Naive thymus-derived CD8-positive, alpha-beta T cell (primary cell): ENCODE measurements around the gene A1CF. TPM values are rescaled to one million over a fixed set of nuclear protein-coding genes. Genes with fewer than 3 reads are reported as not detected.

ENCODE experiments used
- ATAC-seq, 2 donors: fragments of 150-1000 bp; cut with Tn5 transposase in 1 of 2; sonication (Bioruptor Pico), chemical (Tn5 transposase) in 1 of 2; 1 replicate in 1 of 2; 2 replicates in 1 of 2; pipeline ENCODE4 v1.10.0; 2021; ENCODE audit warnings: mild to moderate bottlenecking in 2 of 2, moderate library complexity in 2 of 2
- POLR2A ChIA-PET: fragments of 350-600 bp; sonication (Branson Sonifier 250); formaldehyde crosslinking; loops from one replicate; lab custom pipeline; 2021; ENCODE audit warnings: antibody characterized with exemption; lab: Charles Lee
- DNase-seq, 10 donors: peaks; one replicate each; pipeline versions ENCODE4 v3.0.0 to v3.0.0-alpha.2; 2020 to 2022
- H3K27ac Mint-ChIP-seq, 10 donors: one replicate each; pipeline ENCODE4 v1.8.0; 2020 to 2022; ENCODE audit warnings: mild to moderate bottlenecking in 10 of 10, mixed read lengths in 10 of 10, moderate library complexity in 4 of 10, inconsistent platforms in 1 of 10
- H3K27me3 Mint-ChIP-seq, 5 donors: one replicate each; pipeline ENCODE4 v1.8.0; 2021 to 2022; ENCODE audit warnings: mixed read lengths in 5 of 5
- H3K36me3 Mint-ChIP-seq, 3 donors: one replicate each; pipeline ENCODE4 v1.8.0; 2020 to 2022; ENCODE audit warnings: mixed read lengths in 3 of 3, mild to moderate bottlenecking in 2 of 3, inconsistent platforms in 1 of 3
- H3K4me1 Mint-ChIP-seq, 4 donors: one replicate each; pipeline ENCODE4 v1.8.0; 2021 to 2022; ENCODE audit warnings: mixed read lengths in 4 of 4
- H3K4me3 Mint-ChIP-seq, 10 donors: one replicate each; pipeline ENCODE4 v1.8.0; 2020 to 2022; ENCODE audit warnings: mild to moderate bottlenecking in 10 of 10, mixed read lengths in 10 of 10, moderate library complexity in 6 of 10, inconsistent platforms in 1 of 10
- H3K9me3 Mint-ChIP-seq, 9 donors: one replicate each; pipeline ENCODE4 v1.8.0; 2020 to 2022; ENCODE audit warnings: mixed read lengths in 9 of 9, mild to moderate bottlenecking in 3 of 9, inconsistent platforms in 1 of 9, moderate library complexity in 1 of 9
- polyA plus RNA-seq, 3 donors: library from polyadenylated mRNA; unstranded; fragments of 300-500 nt; fragmentation: Illumina TruSeq; gene quantifications; one replicate each; pipeline ENCODE4 v1.2.3, GENCODE V29; 2021
- total RNA-seq, 8 experiments: library from RNA in 2 of 8; stranded (reverse) in 2 of 8; gene quantifications; one replicate each; pipeline ENCODE4 v1.2.3 and lab custom pipeline; 2021 to 2026

A1CF gene
- total and polyA plus RNA-seq, 5 experiments from 2014 or later: not detected

GRCh38 chr10:50855015-50855414 is 30.4 kb downstream of the A1CF start:
- no peak for ATAC-seq
- H3K27ac Mint-ChIP-seq: no peak overlapping the region
- no peak for DNase-seq
- H3K36me3 Mint-ChIP-seq: no peaks in the 10 kb centered on the region
- no peaks in the 10 kb centered on the region for H3K9me3 Mint-ChIP-seq
- H3K4me3 Mint-ChIP-seq: no peak overlapping the region
- no peaks in the 10 kb centered on the region for H3K4me1 Mint-ChIP-seq
- POLR2A ChIA-PET: no interaction called here
- H3K27me3 Mint-ChIP-seq: peaks cover 15 to 38% (median 20%) of the 10 kb centered on the region in 5 donors

- H3K27me3 Mint-ChIP-seq: peaks cover 15 to 38% (median 20%) of the 10 kb centered on the region in 5 donors
- no peak overlapping the region for H3K27ac Mint-ChIP-seq
- POLR2A ChIA-PET: no interaction called here
- no peaks in the 10 kb centered on the region for H3K9me3 Mint-ChIP-seq
- H3K36me3 Mint-ChIP-seq: no peaks in the 10 kb centered on the region
- H3K4me3 Mint-ChIP-seq: no peak overlapping the region
- no peak for ATAC-seq
- no peak for DNase-seq
- peaks cover 0 to 2% (median 0%) of the 10 kb centered on the region in 4 donors for H3K4me1 Mint-ChIP-seq
Measured at GRCh38 chr10:50853557-50853956, 31.9 kb downstream of the A1CF start.

- DNase-seq (no peak), ATAC-seq (no peak)
- POLR2A ChIA-PET: no interaction called here
- Mint-ChIP-seq H3K4me3 (no peak overlapping the region), H3K4me1 (peaks cover 0 to 2% (median 0%) of the 10 kb centered on the region in 4 donors), H3K27ac (no peak overlapping the region), H3K36me3 (no peaks in the 10 kb centered on the region), H3K27me3 (peaks cover 10 to 26% (median 16%) of the 10 kb centered on the region in 5 donors), H3K9me3 (no peaks in the 10 kb centered on the region)
Measured at GRCh38 chr10:50851884-50852671, 33.3 kb downstream of the A1CF start.

GRCh38 chr10:50850578-50851230 is 34.7 kb downstream of the A1CF start:
- ATAC-seq (no peak), DNase-seq (no peak)
- Mint-ChIP-seq H3K27ac (no peak overlapping the region), H3K4me3 (no peak overlapping the region), H3K36me3 (no peaks in the 10 kb centered on the region), H3K27me3 (peaks cover 10 to 23% (median 15%) of the 10 kb centered on the region in 5 donors), H3K4me1 (peaks cover 0 to 2% (median 0%) of the 10 kb centered on the region in 4 donors), H3K9me3 (no peaks in the 10 kb centered on the region)
- POLR2A ChIA-PET: no interaction called here

GRCh38 chr10:50846753-50847152 is 38.7 kb downstream of the A1CF start:
- Mint-ChIP-seq H3K27ac (no peak overlapping the region), H3K36me3 (no peaks in the 10 kb centered on the region), H3K4me3 (no peak overlapping the region), H3K9me3 (no peaks in the 10 kb centered on the region), H3K27me3 (peaks cover 3 to 11% (median 7%) of the 10 kb centered on the region in 5 donors), H3K4me1 (peaks cover 0 to 2% (median 0%) of the 10 kb centered on the region in 4 donors)
- no peak for DNase-seq
- POLR2A ChIA-PET: no interaction called here
- ATAC-seq: no peak

GRCh38 chr10:50837095-50837494 is 48.3 kb downstream of the A1CF start:
- POLR2A ChIA-PET: no interaction called here
- no peaks in the 10 kb centered on the region for H3K36me3 Mint-ChIP-seq
- DNase-seq (no peak), ATAC-seq (no peak)
- H3K9me3 Mint-ChIP-seq: no peaks in the 10 kb centered on the region
- H3K4me1 Mint-ChIP-seq: no peaks in the 10 kb centered on the region
- H3K27me3 Mint-ChIP-seq: peaks cover 2 to 26% (median 12%) of the 10 kb centered on the region in 5 donors
- no peak overlapping the region for H3K4me3 Mint-ChIP-seq
- no peak overlapping the region for H3K27ac Mint-ChIP-seq

- POLR2A ChIA-PET: no interaction called here
- ATAC-seq (no peak), DNase-seq (no peak)
- H3K4me1 Mint-ChIP-seq: no peaks in the 10 kb centered on the region
- H3K27me3 Mint-ChIP-seq: peaks cover 15 to 47% (median 20%) of the 10 kb centered on the region in 5 donors
- H3K9me3 Mint-ChIP-seq: peaks cover 0 to 10% (median 0%) of the 10 kb centered on the region in 9 donors
- no peak overlapping the region for H3K4me3 Mint-ChIP-seq
- H3K27ac Mint-ChIP-seq: no peak overlapping the region
- no peaks in the 10 kb centered on the region for H3K36me3 Mint-ChIP-seq
Measured at GRCh38 chr10:50832171-50832751, 53.2 kb downstream of the A1CF start.

- H3K36me3 Mint-ChIP-seq: no peaks in the 10 kb centered on the region
- no peak for ATAC-seq
- peaks cover 15 to 53% (median 23%) of the 10 kb centered on the region in 5 donors for H3K27me3 Mint-ChIP-seq
- no peaks in the 10 kb centered on the region for H3K4me1 Mint-ChIP-seq
- DNase-seq: no peak
- H3K27ac Mint-ChIP-seq: no peak overlapping the region
- no peak overlapping the region for H3K4me3 Mint-ChIP-seq
- POLR2A ChIA-PET: no interaction called here
- H3K9me3 Mint-ChIP-seq: peaks cover 0 to 10% (median 0%) of the 10 kb centered on the region in 9 donors
Measured at GRCh38 chr10:50830066-50830465, 55.4 kb downstream of the A1CF start.

- no peaks in the 10 kb centered on the region for H3K4me1 Mint-ChIP-seq
- H3K27me3 Mint-ChIP-seq: peaks cover 12 to 42% (median 25%) of the 10 kb centered on the region in 5 donors
- H3K27ac Mint-ChIP-seq: no peak overlapping the region
- H3K4me3 Mint-ChIP-seq: no peak overlapping the region
- peaks cover 0 to 10% (median 0%) of the 10 kb centered on the region in 9 donors for H3K9me3 Mint-ChIP-seq
- no peak for DNase-seq
- POLR2A ChIA-PET: no interaction called here
- H3K36me3 Mint-ChIP-seq: no peaks in the 10 kb centered on the region
- ATAC-seq: no peak
Measured at GRCh38 chr10:50824782-50825181, 60.6 kb downstream of the A1CF start.

- Mint-ChIP-seq H3K4me1 (no peaks in the 10 kb centered on the region), H3K4me3 (no peak overlapping the region), H3K9me3 (peaks cover 0 to 10% (median 0%) of the 10 kb centered on the region in 9 donors), H3K36me3 (no peaks in the 10 kb centered on the region), H3K27me3 (peaks cover 16 to 41% (median 24%) of the 10 kb centered on the region in 5 donors), H3K27ac (no peak overlapping the region)
- POLR2A ChIA-PET: no interaction called here
- no peak for DNase-seq
- no peak for ATAC-seq
Measured at GRCh38 chr10:50823789-50824188, 61.6 kb downstream of the A1CF start.

GRCh38 chr10:50809596-50809995 is 75.8 kb downstream of the A1CF start:
- Mint-ChIP-seq H3K4me3 (no peak overlapping the region), H3K27ac (no peak overlapping the region), H3K36me3 (no peaks in the 10 kb centered on the region), H3K27me3 (peaks cover 0 to 10% (median 0%) of the 10 kb centered on the region in 5 donors), H3K4me1 (no peaks in the 10 kb centered on the region), H3K9me3 (no peaks in the 10 kb centered on the region)
- DNase-seq (no peak), ATAC-seq (no peak)
- POLR2A ChIA-PET: no interaction called here

GRCh38 chr10:50807851-50808776 is 77.3 kb downstream of the A1CF start:
- Mint-ChIP-seq H3K36me3 (no peaks in the 10 kb centered on the region), H3K4me3 (no peak overlapping the region), H3K9me3 (no peaks in the 10 kb centered on the region), H3K27me3 (peaks cover 0 to 7% (median 0%) of the 10 kb centered on the region in 5 donors), H3K4me1 (no peaks in the 10 kb centered on the region), H3K27ac (no peak overlapping the region)
- DNase-seq (no peak), ATAC-seq (no peak)
- POLR2A ChIA-PET: no interaction called here
